BLaER1 treated with 17β-estradiol and CSF1 and Interleukin-3, amounts not matched to agents 10 nM and 100 nM (cell line): ENCODE data around the gene SNAPC3.

Experiments
- H3K27ac ChIP-seq, 11 experiments: shearing (Covaris generic); formaldehyde crosslinking; 2 replicates each; pipeline ENCODE4 v1.8.1; 2022
- H3K27me3 ChIP-seq, 11 experiments: shearing (Covaris generic); formaldehyde crosslinking; 2 replicates each; pipeline ENCODE4 v1.8.1; 2022
- H3K36me3 ChIP-seq, 11 experiments: shearing (Covaris generic); formaldehyde crosslinking; 2 replicates each; pipeline ENCODE4 v1.8.1; 2022
- H3K4me1 ChIP-seq, 10 experiments: shearing (Covaris generic); formaldehyde crosslinking; 2 replicates each; pipeline ENCODE4 v1.8.1; 2022
- H3K4me2 ChIP-seq, 11 experiments: shearing (Covaris generic); formaldehyde crosslinking; 2 replicates each; pipeline ENCODE4 v1.8.1; 2022
- H3K4me3 ChIP-seq, 10 experiments: shearing (Covaris generic); formaldehyde crosslinking; 2 replicates each; pipeline ENCODE4 v1.8.1; 2022
- H3K9ac ChIP-seq, 11 experiments: shearing (Covaris generic); formaldehyde crosslinking; 2 replicates each; pipeline ENCODE4 v1.8.1; 2022
- H3K9me3 ChIP-seq, 11 experiments: shearing (Covaris generic); formaldehyde crosslinking; replicated peaks in 1 of 11; 2 replicates each; pipeline ENCODE4 v1.8.1; 2022
- H4K20me1 ChIP-seq, 11 experiments: shearing (Covaris generic); formaldehyde crosslinking; 2 replicates each; pipeline ENCODE4 v1.8.1; 2022
- Cebpa-rat ChIP-seq, 11 experiments: shearing (Covaris generic); IDR thresholded peaks; 2 replicates each; pipeline ENCODE4 v1.8.1; 2022

Gene SNAPC3

GRCh38 chr9:15492485-15493150 is 69.9 kb downstream of the SNAPC3 start:
- no peak for TF ChIP-seq Cebpa-rat (IDR thresholded peaks at IDR 0.05)
- H3K36me3 ChIP-seq, result peaks cover 40 to 100% (median 69%) of the 10 kb centered on the region in 11 experiments

DNA sequence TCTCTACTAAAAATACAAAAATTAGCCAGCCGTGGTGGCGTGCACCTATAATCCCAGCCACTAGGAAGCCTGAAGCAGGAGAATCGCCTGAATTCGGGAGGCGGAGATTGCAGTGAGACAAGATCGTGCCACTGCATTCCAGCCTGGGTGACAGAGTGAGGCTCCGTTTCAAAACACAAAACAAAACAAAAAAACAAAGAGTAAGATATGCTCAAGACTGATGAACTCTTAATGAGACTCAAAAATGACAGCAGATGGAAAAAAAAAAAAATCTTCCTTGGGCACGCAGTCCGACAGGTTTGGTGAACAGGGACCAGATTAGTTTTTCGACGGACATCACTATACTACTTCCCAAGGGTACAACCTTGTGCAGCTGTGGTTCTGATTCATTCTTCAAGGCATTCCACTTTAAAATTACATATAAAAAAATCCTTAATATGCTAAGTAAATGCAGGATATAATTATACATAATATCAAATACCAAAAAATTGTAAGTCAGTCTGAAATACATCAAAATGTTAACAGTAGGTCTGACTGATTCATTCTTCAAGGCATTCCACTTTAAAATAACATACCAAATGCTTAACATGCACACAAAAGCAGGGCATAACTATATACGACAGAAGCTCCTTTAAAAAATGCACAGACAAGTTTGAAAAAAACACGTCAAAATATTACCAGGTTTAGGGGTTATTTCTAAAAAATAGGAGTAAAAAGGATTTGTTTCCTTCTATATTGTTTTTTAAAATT is 75.7 kb downstream of the SNAPC3 start:
- Histone ChIP-seq H3K4me1 (no peaks in the 10 kb centered on the region), H3K27me3 (no peaks in the 10 kb centered on the region), H3K4me3 (no peak overlapping the region), H3K9ac (no peak overlapping the region), H3K36me3 (peaks cover 56 to 100% (median 85%) of the 10 kb centered on the region in 11 experiments), H3K9me3 (peaks cover 2 to 28% (median 11%) of the 10 kb centered on the region in 11 experiments; a peak in 21 of 22 replicates), H3K4me2 (no peak overlapping the region), H3K27ac (no peak overlapping the region), H4K20me1 (peaks cover 0 to 12% (median 4%) of the 10 kb centered on the region in 11 experiments; a peak in 8 of 22 replicates)
- no peak for TF ChIP-seq Cebpa-rat (IDR thresholded peaks at IDR 0.05)

More at GRCh38 chr9:15492485-15493150, 69.9 kb downstream of the SNAPC3 start:
- peaks cover 0 to 3% (median 0%) of the 10 kb centered on the region in 11 experiments; a peak in 2 of 22 replicates for H4K20me1 ChIP-seq
- H3K9me3 ChIP-seq, result peaks cover 15 to 44% (median 31%) of the 10 kb centered on the region in 11 experiments
- no peaks in the 10 kb centered on the region for H3K27me3 ChIP-seq
- no peak overlapping the region for H3K27ac ChIP-seq
- H3K4me2 ChIP-seq, result no peak overlapping the region
- H3K4me1 ChIP-seq, result no peaks in the 10 kb centered on the region
- H3K4me3 ChIP-seq, result peak overlapping the region in 1 of 10 experiments; percentile 28; a peak in 1 of 20 replicates
- H3K9ac ChIP-seq, result no peak overlapping the region

- peaks cover 59 to 100% (median 85%) of the 10 kb centered on the region in 11 experiments for H3K36me3 ChIP-seq
- no peak for TF ChIP-seq Cebpa-rat (IDR thresholded peaks at IDR 0.05)
- H3K4me2 ChIP-seq, result no peak overlapping the region
Measured at GRCh38 chr9:15499139-15499538, 76.5 kb downstream of the SNAPC3 start.

GRCh38 chr9:15501179-15501578 is 78.5 kb downstream of the SNAPC3 start:
- Histone ChIP-seq H3K9me3 (peaks cover 0 to 9% (median 0%) of the 10 kb centered on the region in 11 experiments; a peak in 3 of 22 replicates), H4K20me1 (peaks cover 0 to 21% (median 7%) of the 10 kb centered on the region in 11 experiments; a peak in 9 of 22 replicates), H3K4me1 (no peaks in the 10 kb centered on the region), H3K27me3 (no peaks in the 10 kb centered on the region), H3K4me3 (no peak overlapping the region), H3K36me3 (peaks cover 79 to 100% (median 93%) of the 10 kb centered on the region in 11 experiments), H3K9ac (no peak overlapping the region), H3K27ac (no peak overlapping the region), H3K4me2 (no peak overlapping the region)
- no peak for TF ChIP-seq Cebpa-rat (IDR thresholded peaks at IDR 0.05)

More at GRCh38 chr9:15499139-15499538, 76.5 kb downstream of the SNAPC3 start:
- H3K27ac ChIP-seq, result no peak overlapping the region
- H3K4me3 ChIP-seq, result no peak overlapping the region
- no peak overlapping the region for H3K9ac ChIP-seq
- H3K4me1 ChIP-seq, result no peaks in the 10 kb centered on the region
- H3K27me3 ChIP-seq, result no peaks in the 10 kb centered on the region
- peaks cover 0 to 21% (median 3%) of the 10 kb centered on the region in 11 experiments; a peak in 13 of 22 replicates for H3K9me3 ChIP-seq
- H4K20me1 ChIP-seq, result peaks cover 0 to 17% (median 7%) of the 10 kb centered on the region in 11 experiments; a peak in 8 of 22 replicates

GRCh38 chr9:15501803-15502202 is 79.1 kb downstream of the SNAPC3 start:
- Histone ChIP-seq H3K9me3 (peaks cover 0 to 7% (median 0%) of the 10 kb centered on the region in 11 experiments; a peak in 3 of 22 replicates), H3K4me2 (no peak overlapping the region), H3K4me1 (no peaks in the 10 kb centered on the region), H3K27me3 (no peaks in the 10 kb centered on the region), H3K9ac (no peak overlapping the region), H3K4me3 (no peak overlapping the region), H3K27ac (no peak overlapping the region), H4K20me1 (peaks cover 0 to 21% (median 7%) of the 10 kb centered on the region in 11 experiments; a peak in 10 of 22 replicates), H3K36me3 (peaks cover 83 to 100% (median 96%) of the 10 kb centered on the region in 11 experiments)
- TF ChIP-seq Cebpa-rat (IDR thresholded peaks at IDR 0.05), result no peak

- Histone ChIP-seq H3K4me1 (peaks cover 5 to 24% (median 17%) of the 10 kb centered on the region in 10 experiments; a peak in 18 of 20 replicates), H4K20me1 (peaks cover 0 to 51% (median 27%) of the 10 kb centered on the region in 11 experiments; a peak in 15 of 22 replicates), H3K4me3 (no peak overlapping the region), H3K27me3 (no peaks in the 10 kb centered on the region), H3K9ac (no peak overlapping the region), H3K36me3 (peaks cover 63 to 83% (median 73%) of the 10 kb centered on the region in 11 experiments), H3K27ac (no peak overlapping the region), H3K9me3 (no peaks in the 10 kb centered on the region), H3K4me2 (no peak overlapping the region)
- TF ChIP-seq Cebpa-rat (IDR thresholded peaks at IDR 0.05), result no peak
Measured at GRCh38 chr9:15505921-15506320, 83.2 kb downstream of the SNAPC3 start.

GRCh38 chr9:15509931-15510788 is 87.5 kb downstream of the SNAPC3 start:
- peaks cover 22 to 47% (median 39%) of the 10 kb centered on the region in 10 experiments for H3K4me1 ChIP-seq

More at GRCh38 chr9:15509931-15510788, 87.5 kb downstream of the SNAPC3 start:
- peaks cover 0 to 34% (median 24%) of the 10 kb centered on the region in 11 experiments; a peak in 14 of 22 replicates for H4K20me1 ChIP-seq
- H3K4me3 ChIP-seq, result peak overlapping the region; percentile 92 to 98 (median 95)
- TF ChIP-seq Cebpa-rat (IDR thresholded peaks at IDR 0.05), result no peak
- H3K27ac ChIP-seq, result peak overlapping the region; percentile 90 to 99 (median 98)
- no peaks in the 10 kb centered on the region for H3K27me3 ChIP-seq
- H3K4me2 ChIP-seq, result peak overlapping the region; percentile 81 to 94 (median 85)
- peaks cover 24 to 41% (median 31%) of the 10 kb centered on the region in 11 experiments; a peak in 21 of 22 replicates for H3K36me3 ChIP-seq
- peak overlapping the region; percentile 83 to 98 (median 96) for H3K9ac ChIP-seq
- H3K9me3 ChIP-seq, result no peaks in the 10 kb centered on the region
